ENCODE results near the gene GPATCH8.
"Not testable (repeated sequence)": the region's sequence is repeated elsewhere in the genome, so short reads cannot be mapped to it uniquely, and the experiment has no call there.

GPATCH8 gene

GRCh38 chr17:44511241-44512134, 8.3 kb upstream of the GPATCH8 start:
- peak overlapping the region; percentile 80 for H2AFZ ChIP-seq (ENCODE audit: low read length)
- H3K4me2 ChIP-seq (ENCODE audit: low read depth, low read length, poor library complexity, severe bottlenecking); H3K9ac ChIP-seq (ENCODE audit: low read depth, low read length, poor library complexity, severe bottlenecking); H3K36me3 ChIP-seq (ENCODE audit: insufficient read depth, low read length); H3K79me2 ChIP-seq (ENCODE audit: insufficient read depth, low read length); H3K9me2 ChIP-seq (replicated peaks; ENCODE audit: low read depth, low read length); H4K20me1 ChIP-seq (ENCODE audit: insufficient read depth, low read length, poor library complexity, severe bottlenecking); H3F3A ChIP-seq (ENCODE audit: low read depth); H3K4me1 ChIP-seq (ENCODE audit: insufficient read depth, low read length, poor library complexity, severe bottlenecking); H3K9me3 ChIP-seq (ENCODE audit: insufficient read depth, low read depth, low read length); H3K4me3 ChIP-seq (ENCODE audit: low read length, poor library complexity, severe bottlenecking): not testable (repeated sequence)
- peaks cover 29% of the 10 kb centered on the region for H3K27me3 ChIP-seq (ENCODE audit: insufficient read depth, low read length, poor library complexity, severe bottlenecking)
- peak; percentile 20; the same call in 1 of the 2 replicates for TF ChIP-seq CTCF (conservative IDR thresholded peaks at IDR 0.05; ENCODE audit: low read length)

- not testable (repeated sequence) for H3K9me2 ChIP-seq (replicated peaks; ENCODE audit: low read depth, low read length); H2AFZ ChIP-seq (ENCODE audit: low read length); H3K36me3 ChIP-seq (ENCODE audit: insufficient read depth, low read length); H3F3A ChIP-seq (ENCODE audit: low read depth); H4K20me1 ChIP-seq (ENCODE audit: insufficient read depth, low read length, poor library complexity, severe bottlenecking); H3K9me3 ChIP-seq (ENCODE audit: insufficient read depth, low read depth, low read length); H3K4me3 ChIP-seq (ENCODE audit: low read length, poor library complexity, severe bottlenecking); H3K4me2 ChIP-seq (ENCODE audit: low read depth, low read length, poor library complexity, severe bottlenecking); H3K9ac ChIP-seq (ENCODE audit: low read depth, low read length, poor library complexity, severe bottlenecking)
- Histone ChIP-seq H3K79me2 (ENCODE audit: insufficient read depth, low read length) (peaks cover 11% of the 10 kb centered on the region), H3K4me1 (ENCODE audit: insufficient read depth, low read length, poor library complexity, severe bottlenecking) (peaks cover 10% of the 10 kb centered on the region), H3K27me3 (ENCODE audit: insufficient read depth, low read length, poor library complexity, severe bottlenecking) (peaks cover 45% of the 10 kb centered on the region)
Measured at GRCh38 chr17:44506939-44507604, 3.9 kb upstream of the GPATCH8 start.

GRCh38 chr17:44502598-44503146, 534 bp downstream of the GPATCH8 start:
- H2AFZ ChIP-seq (ENCODE audit: low read length) = peak overlapping the region; percentile 89
- peak overlapping the region; percentile 96 for H3K4me3 ChIP-seq (ENCODE audit: low read length, poor library complexity, severe bottlenecking)
- TF ChIP-seq EZH2phosphoT487 (IDR thresholded peaks at IDR 0.05; ENCODE audit: borderline replicate concordance) (no peak), CTCF (conservative IDR thresholded peaks at IDR 0.05; ENCODE audit: low read length) (no peak)
- peaks cover 47% of the 10 kb centered on the region for H4K20me1 ChIP-seq (ENCODE audit: insufficient read depth, low read length, poor library complexity, severe bottlenecking)
- H3F3A ChIP-seq (ENCODE audit: low read depth) = peaks cover 3% of the 10 kb centered on the region; the same call in 1 of the 2 replicates
- peak overlapping the region; percentile 93 for H3K9ac ChIP-seq (ENCODE audit: low read depth, low read length, poor library complexity, severe bottlenecking)
- peaks cover 28% of the 10 kb centered on the region for H3K27me3 ChIP-seq (ENCODE audit: insufficient read depth, low read length, poor library complexity, severe bottlenecking)
- no peaks in the 10 kb centered on the region for H3K9me3 ChIP-seq (ENCODE audit: insufficient read depth, low read depth, low read length)
- peaks cover 39% of the 10 kb centered on the region for H3K4me1 ChIP-seq (ENCODE audit: insufficient read depth, low read length, poor library complexity, severe bottlenecking)
- no peaks in the 10 kb centered on the region for H3K9me2 ChIP-seq (replicated peaks; ENCODE audit: low read depth, low read length)
- H3K79me2 ChIP-seq (ENCODE audit: insufficient read depth, low read length) = peaks cover 55% of the 10 kb centered on the region
- peak overlapping the region; percentile 96 for H3K4me2 ChIP-seq (ENCODE audit: low read depth, low read length, poor library complexity, severe bottlenecking)
- H3K36me3 ChIP-seq (ENCODE audit: insufficient read depth, low read length) = no peaks in the 10 kb centered on the region
